PFSK-1 (cell line): ENCODE measurements around the gene ST7L. TPM values are rescaled to one million over a fixed set of nuclear protein-coding genes. Genes with fewer than 3 reads are reported as not detected.

Experiments
- FOXP2 ChIP-seq: optimal IDR thresholded peaks from 2 replicates; pipeline ENCODE3; 2011; ENCODE audit warnings: borderline replicate concordance, control low read depth, inconsistent platforms; ENCODE audit not compliant: insufficient read depth; ENCODE audit errors: extremely low read length, extremely low read depth
- POLR2AphosphoS5 ChIP-seq: IDR thresholded peaks from 2 replicates; pipeline ENCODE4 v1.6.1; 2012; ENCODE audit warnings: low read depth, mild to moderate bottlenecking, control low read depth, low read length, moderate library complexity
- REST ChIP-seq, 2 experiments: IDR thresholded peaks; 2 replicates each; pipeline versions ENCODE4 v1.6.1 to v1.8.0; 2011 to 2012; ENCODE audit warnings: low read depth in 2 of 2, low read length in 2 of 2, control low read depth in 1 of 2, inconsistent platforms in 1 of 2, mild to moderate bottlenecking in 1 of 2, moderate library complexity in 1 of 2; ENCODE audit not compliant: insufficient read depth in 1 of 2
- SIN3A ChIP-seq: IDR thresholded peaks from 2 replicates; pipeline ENCODE4 v1.6.1; 2012; ENCODE audit warnings: mild to moderate bottlenecking, low read length, moderate library complexity, borderline replicate concordance; ENCODE audit not compliant: insufficient read depth
- TAF1 ChIP-seq: IDR thresholded peaks from 2 replicates; pipeline ENCODE4 v1.6.1; 2012; ENCODE audit warnings: low read length, control low read depth, borderline replicate concordance; ENCODE audit not compliant: insufficient read depth
- polyA plus RNA-seq: library from polyadenylated mRNA; unstranded; fragments of >200 nt; gene quantifications from one replicate; pipeline ENCODE4 v1.2.1, GENCODE V29; 2012; ENCODE audit warnings: low read depth, missing spikeins; ENCODE audit not compliant: insufficient read length

ST7L gene, protein sequence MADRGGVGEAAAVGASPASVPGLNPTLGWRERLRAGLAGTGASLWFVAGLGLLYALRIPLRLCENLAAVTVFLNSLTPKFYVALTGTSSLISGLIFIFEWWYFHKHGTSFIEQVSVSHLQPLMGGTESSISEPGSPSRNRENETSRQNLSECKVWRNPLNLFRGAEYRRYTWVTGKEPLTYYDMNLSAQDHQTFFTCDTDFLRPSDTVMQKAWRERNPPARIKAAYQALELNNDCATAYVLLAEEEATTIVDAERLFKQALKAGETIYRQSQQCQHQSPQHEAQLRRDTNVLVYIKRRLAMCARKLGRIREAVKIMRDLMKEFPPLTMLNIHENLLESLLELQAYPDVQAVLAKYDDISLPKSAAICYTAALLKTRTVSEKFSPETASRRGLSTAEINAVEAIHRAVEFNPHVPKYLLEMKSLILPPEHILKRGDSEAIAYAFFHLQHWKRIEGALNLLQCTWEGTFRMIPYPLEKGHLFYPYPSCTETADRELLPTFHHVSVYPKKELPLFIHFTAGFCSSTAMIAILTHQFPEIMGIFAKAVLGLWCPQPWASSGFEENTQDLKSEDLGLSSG
- 16.6 TPM for polyA plus RNA-seq

- peak; percentile 76 for TF ChIP-seq FOXP2
- TF ChIP-seq TAF1 = peak; percentile 96
- 0 out of 4 replicates have a peak, but pooled peaks of 1 of the 2 experiments have one; percentile 18 for TF ChIP-seq REST (IDR thresholded peaks at IDR 0.05; ENCODE audit: insufficient read depth in 1 of 2, low read depth in 2 of 2, low read length in 2 of 2)
- TF ChIP-seq POLR2AphosphoS5 = peak; percentile 95
- peak; percentile 16; the same call in 1 of the 2 replicates for TF ChIP-seq SIN3A
Measured at GRCh38 chr1:112618721-112619517, at the start of gene ST7L. TSS of gene ST7L (minus strand) at chr1:112619141. CDS start at chr1:112619113, 28 bp downstream.

DNA sequence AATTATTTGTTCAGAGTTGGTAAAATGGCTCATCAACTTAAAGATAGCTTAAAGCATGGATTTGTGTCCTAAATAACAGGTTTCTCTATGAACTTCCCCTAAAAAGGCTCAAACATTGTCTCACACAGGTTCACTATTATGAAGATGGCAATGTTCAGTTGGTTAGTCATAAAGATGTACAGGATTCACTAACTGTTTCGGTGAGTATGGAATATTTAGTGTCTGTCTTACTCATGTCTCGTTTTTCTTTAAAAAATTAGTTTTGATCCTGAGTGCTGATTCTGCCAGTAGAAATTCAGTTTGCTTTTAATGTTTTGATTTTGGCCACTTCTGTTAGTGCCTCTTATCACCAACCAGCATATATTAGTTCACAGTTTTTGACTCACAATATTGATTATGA is 48.0 kb upstream of the ST7L start:
- TF ChIP-seq FOXP2 (no peak), POLR2AphosphoS5 (no peak)

GRCh38 chr1:112665857-112666256 is 46.9 kb upstream of the ST7L start:
- TF ChIP-seq REST (IDR thresholded peaks at IDR 0.05; ENCODE audit: insufficient read depth in 1 of 2, low read depth in 2 of 2, low read length in 2 of 2) (no peak), TAF1 (no peak), POLR2AphosphoS5 (no peak), FOXP2 (no peak), SIN3A (no peak)

GRCh38 chr1:112651205-112651604 is 32.3 kb upstream of the ST7L start:
- TF ChIP-seq POLR2AphosphoS5 = no peak
- no peak for TF ChIP-seq FOXP2
- TF ChIP-seq REST (IDR thresholded peaks at IDR 0.05; ENCODE audit: insufficient read depth in 1 of 2, low read depth in 2 of 2, low read length in 2 of 2) = no peak
- TF ChIP-seq TAF1 = no peak
- TF ChIP-seq SIN3A = no peak

DNA sequence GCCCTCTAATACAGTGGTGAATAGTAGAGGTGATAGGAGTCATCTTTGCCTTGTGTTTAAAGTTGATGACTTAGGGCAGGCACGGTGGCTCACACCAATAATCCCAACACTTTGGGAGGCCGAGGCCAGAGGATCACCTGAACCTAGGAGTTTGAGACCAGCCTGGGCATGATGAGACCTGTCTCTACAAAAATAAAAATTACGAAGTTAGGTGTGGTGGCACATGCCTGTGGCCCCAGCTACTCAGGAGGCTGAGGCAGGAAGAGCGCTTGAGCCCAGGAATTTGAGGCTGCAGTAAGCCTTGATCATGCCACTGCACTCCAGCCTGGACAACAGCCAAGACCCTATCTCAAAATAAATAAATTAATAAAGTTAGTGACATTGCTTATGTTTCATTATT is 27.3 kb upstream of the ST7L start:
- TF ChIP-seq TAF1 (no peak), REST (IDR thresholded peaks at IDR 0.05; ENCODE audit: insufficient read depth in 1 of 2, low read depth in 2 of 2, low read length in 2 of 2) (no peak), FOXP2 (no peak), SIN3A (no peak), POLR2AphosphoS5 (no peak)
